Osteocyte (in vitro differentiated cells): Measurements from ENCODE around the gene DLG2. TPM values are rescaled to one million over a fixed set of nuclear protein-coding genes. Genes with fewer than 3 reads are reported as not detected.

ENCODE experiments used
- DNase-seq: peaks from one replicate; pipeline ENCODE4 v3.0.0; 2021; ENCODE audit warnings: mixed read lengths; ENCODE audit not compliant: unreplicated experiment; ENCODE audit errors: extremely low spot score
- H3K27ac Mint-ChIP-seq: one replicate; pipeline ENCODE4 v1.8.0; 2021; ENCODE audit warnings: mild to moderate bottlenecking, mixed read lengths; ENCODE audit not compliant: unreplicated experiment
- H3K27me3 Mint-ChIP-seq: one replicate; pipeline ENCODE4 v1.8.0; 2021; ENCODE audit warnings: mixed read lengths; ENCODE audit not compliant: unreplicated experiment
- H3K36me3 Mint-ChIP-seq: one replicate; pipeline ENCODE4 v1.8.0; 2021; ENCODE audit warnings: mixed read lengths; ENCODE audit not compliant: unreplicated experiment
- H3K4me1 Mint-ChIP-seq: one replicate; pipeline ENCODE4 v1.8.0; 2021; ENCODE audit warnings: mixed read lengths; ENCODE audit not compliant: unreplicated experiment
- H3K4me3 Mint-ChIP-seq: one replicate; pipeline ENCODE4 v1.8.0; 2021; ENCODE audit warnings: mild to moderate bottlenecking, moderate library complexity, mixed read lengths; ENCODE audit not compliant: unreplicated experiment
- H3K9me3 Mint-ChIP-seq: one replicate; pipeline ENCODE4 v1.8.0; 2021; ENCODE audit warnings: mixed read lengths; ENCODE audit not compliant: unreplicated experiment
- total RNA-seq: library from RNA; stranded (reverse); gene quantifications from 2 replicates; pipeline ENCODE4 v1.2.1, GENCODE V29; 2021
- TF ChIP-seq, protein P1 (sequence below): fragments of 200-600 bp; sonication (generic); IDR thresholded peaks from 2 replicates; pipeline ENCODE4 v1.5.0; 2021; ENCODE audit warnings: antibody characterized with exemption, mild to moderate bottlenecking, moderate library complexity

DLG2 gene
- total RNA-seq, 1 donor from 2014 or later = 2.1 TPM

DNA sequence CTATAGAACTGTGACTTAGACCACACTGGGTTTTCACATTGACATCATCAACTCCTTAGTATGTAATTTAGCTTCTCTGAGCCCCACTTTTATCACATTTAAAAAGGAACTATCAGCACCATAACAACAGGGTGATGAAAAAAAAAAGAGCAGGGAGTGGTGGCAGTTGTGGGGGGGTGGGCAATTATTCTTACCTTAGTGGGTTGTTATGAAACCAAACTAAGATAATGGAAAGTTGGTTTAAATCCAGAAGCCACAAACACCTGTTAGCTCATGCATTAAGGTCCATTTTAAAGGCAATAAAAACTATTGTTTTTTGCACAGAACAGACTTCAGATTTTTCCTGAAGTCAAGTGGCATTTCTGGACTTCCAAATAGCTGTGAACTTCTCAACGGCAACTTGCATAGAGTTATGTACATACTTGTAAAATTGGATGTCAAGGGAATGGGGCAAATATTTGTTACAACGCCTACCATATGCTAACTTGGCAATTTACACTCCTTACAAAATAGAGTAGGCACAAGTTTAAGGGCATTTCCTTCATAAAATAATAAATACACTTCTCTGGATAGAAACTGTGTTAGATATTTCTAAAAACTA is 793.6 kb downstream of the DLG2 start:
- no peaks in the 10 kb centered on the region for H3K9me3 Mint-ChIP-seq
- H3K27ac Mint-ChIP-seq = no peak overlapping the region
- no peaks in the 10 kb centered on the region for H3K4me1 Mint-ChIP-seq
- no peak for DNase-seq
- H3K27me3 Mint-ChIP-seq = peaks cover 9% of the 10 kb centered on the region
- no peaks in the 10 kb centered on the region for H3K36me3 Mint-ChIP-seq
- TF ChIP-seq, protein P1, sequence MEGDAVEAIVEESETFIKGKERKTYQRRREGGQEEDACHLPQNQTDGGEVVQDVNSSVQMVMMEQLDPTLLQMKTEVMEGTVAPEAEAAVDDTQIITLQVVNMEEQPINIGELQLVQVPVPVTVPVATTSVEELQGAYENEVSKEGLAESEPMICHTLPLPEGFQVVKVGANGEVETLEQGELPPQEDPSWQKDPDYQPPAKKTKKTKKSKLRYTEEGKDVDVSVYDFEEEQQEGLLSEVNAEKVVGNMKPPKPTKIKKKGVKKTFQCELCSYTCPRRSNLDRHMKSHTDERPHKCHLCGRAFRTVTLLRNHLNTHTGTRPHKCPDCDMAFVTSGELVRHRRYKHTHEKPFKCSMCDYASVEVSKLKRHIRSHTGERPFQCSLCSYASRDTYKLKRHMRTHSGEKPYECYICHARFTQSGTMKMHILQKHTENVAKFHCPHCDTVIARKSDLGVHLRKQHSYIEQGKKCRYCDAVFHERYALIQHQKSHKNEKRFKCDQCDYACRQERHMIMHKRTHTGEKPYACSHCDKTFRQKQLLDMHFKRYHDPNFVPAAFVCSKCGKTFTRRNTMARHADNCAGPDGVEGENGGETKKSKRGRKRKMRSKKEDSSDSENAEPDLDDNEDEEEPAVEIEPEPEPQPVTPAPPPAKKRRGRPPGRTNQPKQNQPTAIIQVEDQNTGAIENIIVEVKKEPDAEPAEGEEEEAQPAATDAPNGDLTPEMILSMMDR = no peak
- H3K4me3 Mint-ChIP-seq = no peak overlapping the region

DNA sequence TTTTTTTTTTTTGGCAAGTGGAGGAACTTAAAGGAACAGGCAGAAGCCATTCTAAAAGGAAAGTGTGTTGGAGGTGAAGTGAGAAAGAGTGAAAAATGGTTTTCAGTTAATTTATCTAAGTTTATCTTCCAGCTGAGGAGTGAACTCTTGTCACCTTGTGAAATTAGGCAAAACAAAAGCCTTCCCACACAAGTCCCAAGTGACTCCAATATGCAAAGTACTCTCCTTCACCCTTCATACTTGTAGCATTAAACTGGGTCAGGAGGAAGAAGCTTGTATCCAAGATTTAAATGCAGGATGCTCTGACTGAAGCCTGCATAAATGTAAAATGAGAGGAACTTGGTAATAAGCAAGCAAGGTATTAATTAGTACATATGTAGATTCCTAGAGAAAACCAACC is 796.8 kb downstream of the DLG2 start:
- no peak for DNase-seq
- no peak overlapping the region for H3K4me3 Mint-ChIP-seq
- H3K27ac Mint-ChIP-seq = no peak overlapping the region
- no peaks in the 10 kb centered on the region for H3K36me3 Mint-ChIP-seq
- H3K27me3 Mint-ChIP-seq = peaks cover 9% of the 10 kb centered on the region
- H3K9me3 Mint-ChIP-seq = no peaks in the 10 kb centered on the region
- H3K4me1 Mint-ChIP-seq = no peaks in the 10 kb centered on the region
- TF ChIP-seq, protein P1 = no peak

DNA sequence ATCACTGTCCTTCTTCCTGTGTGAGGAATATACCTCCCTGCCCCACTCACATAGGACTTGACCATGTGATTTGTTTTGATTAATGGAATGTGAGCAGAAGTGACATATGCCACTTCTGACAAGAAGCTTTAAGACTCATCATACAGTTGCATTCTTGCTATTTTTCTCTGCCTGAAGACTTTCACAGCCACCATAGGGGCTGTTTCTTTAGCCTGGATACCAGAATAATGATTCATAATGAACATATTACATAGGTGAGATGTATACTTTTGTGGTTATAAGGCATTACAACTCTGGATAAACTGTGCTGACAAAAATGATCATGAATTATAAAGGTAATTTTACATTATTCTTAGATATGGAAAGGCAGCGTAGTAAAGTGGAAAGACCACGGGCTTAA is 798.0 kb downstream of the DLG2 start:
- Mint-ChIP-seq H3K27me3 (peaks cover 5% of the 10 kb centered on the region), H3K27ac (no peak overlapping the region), H3K9me3 (no peaks in the 10 kb centered on the region), H3K4me3 (no peak overlapping the region), H3K36me3 (no peaks in the 10 kb centered on the region), H3K4me1 (no peaks in the 10 kb centered on the region)
- no peak for DNase-seq
- TF ChIP-seq, protein P1 = no peak

DNA sequence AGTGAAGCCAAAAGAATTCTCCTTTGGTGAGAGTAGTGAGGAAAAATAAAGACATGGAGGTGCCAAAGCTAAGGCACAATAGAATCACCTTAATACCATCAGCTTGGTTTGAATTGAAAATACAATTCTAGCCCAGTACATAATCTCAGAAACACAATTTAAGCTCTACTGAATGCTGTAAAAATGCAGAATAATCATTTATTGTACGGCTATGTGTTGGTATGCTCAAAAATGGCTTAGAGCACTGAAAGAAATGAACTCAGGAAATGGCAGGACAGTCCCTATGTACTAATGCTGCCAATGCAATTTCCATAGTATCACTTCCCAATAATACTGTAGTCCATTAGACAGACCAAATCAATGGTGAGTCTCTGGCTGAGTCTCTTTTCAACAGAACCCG is 798.5 kb downstream of the DLG2 start:
- Mint-ChIP-seq H3K27me3 (peaks cover 4% of the 10 kb centered on the region), H3K4me1 (no peaks in the 10 kb centered on the region), H3K27ac (no peak overlapping the region), H3K36me3 (no peaks in the 10 kb centered on the region), H3K4me3 (no peak overlapping the region), H3K9me3 (no peaks in the 10 kb centered on the region)
- TF ChIP-seq, protein P1 = no peak
- no peak for DNase-seq

DNA sequence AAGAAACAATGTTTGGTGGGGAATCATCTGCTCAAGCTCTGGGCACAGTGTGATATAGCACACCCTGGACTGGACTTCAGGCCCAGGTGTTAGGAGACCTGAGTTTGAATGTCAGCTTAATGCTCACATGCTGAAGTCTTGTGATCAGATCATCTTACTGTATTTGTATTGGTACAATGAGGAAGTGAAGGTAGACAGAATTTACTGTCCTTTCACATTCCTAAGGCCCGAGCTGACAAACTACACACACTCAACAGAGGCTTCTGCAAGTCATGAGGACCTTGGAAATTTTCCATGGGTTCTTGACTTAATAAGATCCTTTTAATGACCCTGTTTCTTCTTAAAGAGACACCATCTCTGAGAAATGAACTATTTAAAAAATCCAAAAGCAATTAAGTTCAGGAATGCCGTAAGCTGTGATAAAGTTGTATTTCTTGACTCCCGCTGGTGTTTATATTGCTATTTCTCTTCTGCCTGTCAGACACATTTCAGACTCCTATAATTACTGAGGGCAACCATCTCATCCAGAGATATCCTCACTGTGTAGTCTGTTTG is 802.0 kb downstream of the DLG2 start:
- H3K9me3 Mint-ChIP-seq = no peaks in the 10 kb centered on the region
- no peak overlapping the region for H3K27ac Mint-ChIP-seq
- H3K4me1 Mint-ChIP-seq = no peaks in the 10 kb centered on the region
- H3K27me3 Mint-ChIP-seq = peaks cover 3% of the 10 kb centered on the region
- no peaks in the 10 kb centered on the region for H3K36me3 Mint-ChIP-seq
- no peak for DNase-seq
- TF ChIP-seq, protein P1 = no peak
- no peak overlapping the region for H3K4me3 Mint-ChIP-seq
